Measurements from ENCODE around the gene INPP5A.

Gene INPP5A

DNA sequence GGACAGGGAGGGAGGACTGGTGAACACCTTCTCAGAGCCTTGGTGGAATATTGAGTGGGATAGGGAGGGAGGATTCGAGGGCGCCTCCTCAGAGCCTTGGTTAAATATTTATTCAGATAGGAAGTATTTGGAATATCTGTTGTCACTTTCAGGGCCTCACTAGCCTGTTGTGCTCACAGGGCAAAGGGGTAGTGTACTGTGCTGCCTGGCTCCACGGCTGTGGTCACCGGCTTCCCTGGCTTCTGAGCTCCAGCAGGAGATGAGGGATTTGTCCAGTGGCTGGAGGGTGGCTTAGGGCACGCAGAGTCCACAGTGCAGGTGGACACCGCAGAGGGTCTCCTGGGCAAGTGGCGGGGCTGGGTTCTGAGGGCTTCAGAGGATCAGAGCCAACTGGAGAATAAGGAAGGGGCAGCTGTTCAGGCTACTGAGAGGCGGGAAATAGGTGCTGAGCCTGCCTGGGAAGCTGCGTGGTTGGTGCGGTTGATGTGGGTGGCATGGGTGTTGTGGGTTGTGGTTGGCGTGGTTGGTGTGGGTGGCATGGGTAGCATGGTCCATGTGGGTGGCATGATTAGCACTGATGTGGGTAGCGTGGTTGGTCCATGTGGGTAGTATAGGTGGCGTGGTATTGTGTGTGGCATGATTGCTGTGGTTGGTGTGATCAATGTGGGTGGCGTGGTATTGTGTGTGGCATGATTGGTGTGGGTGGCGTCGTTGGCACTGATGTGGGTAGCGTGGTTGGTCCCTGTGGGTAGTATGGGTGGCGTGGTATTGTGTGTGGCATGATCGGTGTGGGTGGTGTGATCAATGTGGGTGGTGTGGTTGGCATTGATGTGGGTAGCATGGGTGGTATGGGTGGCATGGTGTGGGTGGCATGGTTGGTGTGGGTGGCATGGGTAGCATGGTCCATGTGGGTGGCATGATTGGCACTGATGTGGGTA, 16.7 kb downstream of the INPP5A start:
- intact Hi-C loops (cut with DNase I), result no loop called here
- peak in 7 of 42 donors; percentile 3 to 34 (median 12) for DNase-seq

DNA sequence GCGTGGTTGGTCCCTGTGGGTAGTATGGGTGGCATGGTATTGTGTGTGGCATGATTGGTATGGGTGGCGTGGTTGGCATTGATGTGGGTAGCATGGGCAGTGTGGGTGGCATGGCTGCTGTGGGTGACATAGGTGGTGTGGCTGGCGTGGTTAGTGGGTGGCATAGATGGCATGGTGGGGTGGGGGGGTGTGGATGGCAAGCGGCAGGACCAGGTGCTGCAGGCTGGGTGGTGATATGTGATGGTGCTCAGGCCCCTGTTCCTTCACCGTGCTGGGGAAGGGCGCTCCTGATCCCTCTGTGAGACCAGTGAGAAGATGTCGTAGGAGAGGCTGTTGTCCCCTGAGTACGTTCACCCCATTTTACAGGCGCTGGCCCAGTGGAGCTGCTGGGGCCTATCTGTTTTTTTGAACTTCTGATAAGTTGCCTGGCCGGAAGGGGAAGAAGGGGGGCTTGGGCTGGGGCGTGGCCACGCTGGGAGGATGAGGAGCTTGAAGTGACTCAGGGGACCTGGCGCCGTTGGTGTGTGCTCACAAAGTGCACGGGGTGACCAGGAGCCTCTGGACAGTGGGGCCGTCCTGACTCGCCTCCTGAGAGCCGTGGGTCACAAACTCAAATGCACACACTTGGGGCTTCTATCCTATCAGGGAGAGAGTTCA, 17.5 kb downstream of the INPP5A start:
- intact Hi-C loops (cut with DNase I), result no loop called here
- peak in 9 of 42 donors; percentile 7 to 30 (median 14) for DNase-seq

DNA sequence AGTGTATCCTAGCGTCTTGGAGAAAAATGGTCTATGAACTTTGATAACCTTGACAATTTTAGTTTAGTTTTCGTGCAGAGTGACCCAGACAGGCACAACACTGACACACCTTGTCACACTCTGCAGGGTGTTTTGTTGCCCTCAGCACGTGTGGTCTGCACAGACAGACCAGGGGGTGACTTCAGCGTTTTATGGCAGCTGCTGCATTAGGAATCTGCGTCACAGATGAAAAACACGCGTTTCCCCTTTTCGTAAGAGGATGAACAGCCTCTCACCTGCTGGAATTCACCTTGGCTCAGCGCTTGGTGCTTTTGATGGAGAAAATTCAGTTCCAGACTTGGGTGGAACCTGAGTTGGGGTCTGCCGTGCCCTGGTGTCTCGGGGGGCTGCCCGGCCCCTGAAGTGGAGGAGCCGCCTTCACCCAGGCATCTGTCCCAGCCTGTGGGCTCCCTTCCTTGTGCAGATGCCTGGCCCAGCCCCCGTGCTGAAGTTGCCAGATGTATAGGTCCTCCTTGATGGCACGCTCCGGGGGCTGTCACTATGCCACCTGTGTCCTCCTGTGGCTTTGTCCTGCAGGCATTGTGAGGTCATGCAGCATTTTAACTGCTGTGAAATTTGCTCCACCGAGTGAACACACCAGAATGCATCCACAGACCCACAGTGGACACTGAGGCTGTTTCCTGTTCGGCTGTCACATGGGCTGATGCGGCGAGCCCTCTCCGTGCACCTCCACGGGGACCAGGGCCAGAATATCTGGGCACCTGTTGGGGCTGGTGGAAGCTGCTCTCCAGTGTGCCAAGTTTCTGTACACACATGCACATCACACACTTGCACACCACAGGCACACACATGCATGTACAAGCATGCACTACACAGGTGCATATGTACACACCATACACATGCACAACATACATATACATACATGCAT, 18.3 kb downstream of the INPP5A start:
- intact Hi-C loops (cut with DNase I), result no loop called here
- peak in 6 of 42 donors; percentile 9 to 31 (median 21) for DNase-seq

DNA sequence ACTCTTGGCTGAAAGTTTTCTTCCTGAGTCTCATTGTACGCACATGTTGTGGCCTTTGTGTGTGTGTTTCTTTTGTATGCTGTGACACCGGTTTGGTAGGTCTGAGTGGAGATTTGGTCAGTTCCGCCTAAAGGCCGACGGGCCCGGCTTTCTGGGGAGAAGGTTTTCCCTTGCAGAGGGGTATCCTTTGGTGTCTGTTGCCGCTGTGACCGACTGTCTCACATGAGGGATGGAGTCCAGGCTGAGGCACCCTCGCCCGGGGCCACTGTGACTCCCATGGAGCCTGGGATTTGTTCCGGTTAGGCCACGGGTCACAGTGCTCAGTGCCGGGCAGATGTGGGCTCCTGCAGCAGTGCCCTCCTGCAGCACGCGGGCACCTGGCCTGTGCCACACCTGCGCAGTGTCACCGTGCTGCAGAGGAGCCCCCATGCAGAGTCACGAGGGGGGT, 19.4 kb downstream of the INPP5A start:
- DNase-seq, result peak in 4 of 42 donors; percentile 4 to 33 (median 22)
- intact Hi-C loops (cut with DNase I), result no loop called here

DNA sequence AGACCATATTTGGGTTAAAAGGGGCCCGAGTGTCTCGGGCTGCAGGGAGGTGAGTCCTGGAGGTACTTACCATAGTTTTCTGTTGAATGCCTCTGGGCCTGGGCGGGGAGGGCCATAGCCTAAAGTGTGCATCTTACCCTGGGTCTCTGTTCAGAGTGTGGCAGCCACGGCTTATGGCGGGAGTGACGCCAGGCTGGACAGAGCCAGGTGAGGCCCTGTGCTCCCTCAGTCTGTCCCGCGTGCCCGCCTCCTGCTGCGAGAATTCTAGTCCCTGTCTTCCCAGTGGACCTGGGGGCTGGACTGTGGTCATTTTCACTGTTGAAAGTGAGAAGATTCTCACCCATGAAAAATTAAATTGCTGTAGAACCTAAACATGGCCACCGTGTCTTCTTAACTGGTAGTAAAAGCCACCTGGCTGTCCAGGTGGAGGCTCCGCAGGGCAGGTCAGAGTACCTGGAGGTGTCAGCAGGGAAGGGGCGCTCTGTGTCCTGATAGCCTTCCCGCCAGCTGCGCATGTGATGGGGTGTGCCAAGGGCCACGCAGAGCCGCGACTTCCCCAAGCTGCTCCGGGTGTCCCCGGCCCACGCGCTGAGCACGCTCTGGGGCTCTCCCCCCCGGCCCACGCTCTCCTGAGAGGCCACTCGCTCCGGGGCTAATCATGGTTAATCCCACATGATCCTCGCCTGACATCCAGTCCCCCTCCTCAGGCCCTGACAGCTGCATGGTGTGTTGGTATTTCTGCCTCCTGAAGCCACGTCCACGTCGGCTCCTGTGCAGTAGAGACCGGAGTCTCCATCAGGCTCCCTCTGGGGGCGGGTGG, 20.3 kb downstream of the INPP5A start:
- intact Hi-C loops (cut with DNase I), result no loop called here

DNA sequence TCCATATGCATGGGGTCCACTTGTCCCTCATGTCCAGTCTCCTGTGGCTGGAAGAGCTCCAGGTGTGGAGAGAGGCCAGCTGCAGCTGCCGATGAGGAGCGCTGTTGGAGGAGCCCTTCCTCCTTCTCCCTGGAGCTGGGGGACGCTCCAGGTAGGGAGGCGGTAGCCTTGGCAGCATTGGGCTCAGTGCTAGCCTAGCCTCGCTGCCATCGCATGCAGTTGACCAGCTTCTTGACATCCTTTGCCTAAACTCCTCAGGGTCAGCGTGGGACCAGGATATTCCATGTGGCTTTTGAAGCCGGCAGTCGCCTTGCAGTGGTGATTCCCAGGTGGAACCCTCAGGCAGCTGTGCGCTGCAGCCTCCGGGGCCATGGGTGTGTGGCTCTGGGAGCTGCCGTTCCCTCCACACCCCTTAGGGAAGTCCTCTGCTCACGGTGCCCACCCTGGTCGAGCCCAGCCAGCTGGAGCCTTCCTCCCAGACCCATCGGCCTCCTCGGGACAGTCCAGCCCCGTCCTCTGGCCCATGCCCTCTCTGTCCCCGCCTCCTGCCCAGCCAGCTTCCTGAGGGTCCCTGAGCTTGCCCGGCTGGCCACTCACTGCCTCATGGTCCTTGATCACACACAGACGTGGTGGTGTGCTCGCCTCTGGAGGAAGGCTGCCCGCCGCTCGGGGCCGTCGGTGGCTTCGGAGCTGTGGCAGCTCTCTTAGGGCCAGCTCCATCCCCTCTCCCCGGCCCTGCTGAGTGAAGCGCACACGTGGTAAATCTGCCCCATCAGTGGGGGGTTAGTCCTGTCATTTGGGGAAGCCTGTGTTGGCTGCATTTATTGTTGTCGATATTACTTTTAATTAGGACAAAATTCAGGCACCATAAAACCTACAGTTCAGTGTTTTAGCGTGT, 21.2 kb downstream of the INPP5A start:
- DNase-seq, result peak in 4 of 42 donors; percentile 4 to 29 (median 12)
- intact Hi-C loops (cut with DNase I), result no loop called here

More for the DNA sequence above, 20.3 kb downstream of the INPP5A start:
- DNase-seq, result peak in 4 of 42 donors; percentile 2 to 31 (median 14)

DNA sequence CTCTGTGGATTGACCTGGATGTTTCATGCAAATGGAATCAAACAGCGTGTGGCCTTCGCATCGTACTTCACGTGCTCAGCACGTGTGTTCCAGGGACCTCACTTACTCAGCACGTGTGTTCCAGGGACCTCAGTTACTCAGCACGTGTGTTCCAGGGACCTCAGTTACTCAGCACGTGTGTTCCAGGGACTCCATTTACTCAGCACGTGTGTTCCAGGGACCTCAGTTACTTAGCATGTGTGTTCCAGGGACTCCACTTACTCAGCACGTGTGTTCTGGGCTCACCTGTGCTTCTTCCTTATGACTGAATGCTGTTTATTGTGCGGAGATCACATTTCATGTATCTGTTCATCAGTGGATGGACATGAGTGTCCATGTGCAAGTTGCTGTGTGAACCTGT, 22.0 kb downstream of the INPP5A start:
- intact Hi-C loops (cut with DNase I), result no loop called here
- peak in 1 of 42 donors; percentile 3 for DNase-seq

DNA sequence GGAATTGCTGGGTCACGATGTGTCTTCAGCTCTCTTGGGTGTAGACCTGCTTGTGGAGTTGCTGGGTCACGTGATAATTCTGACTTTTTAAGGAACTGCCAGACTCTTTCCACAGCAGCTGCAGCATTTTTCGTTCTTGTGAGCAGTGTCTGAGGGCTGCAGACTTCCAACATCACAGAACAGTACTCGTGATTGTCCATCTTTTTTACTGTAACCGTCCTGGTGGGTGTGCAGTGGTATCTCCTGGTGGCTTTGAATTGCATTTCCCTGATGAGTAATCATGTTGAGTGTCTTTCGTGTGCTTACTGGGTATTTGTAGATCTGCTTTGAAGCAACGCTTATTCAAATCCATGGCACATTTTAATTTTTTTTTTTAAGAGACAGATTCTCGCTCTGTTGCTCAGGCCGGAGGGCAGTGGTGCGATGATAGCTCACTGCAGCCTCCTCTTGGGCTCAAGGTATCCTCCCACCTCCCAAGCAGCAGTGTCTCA, 22.7 kb downstream of the INPP5A start:
- intact Hi-C loops (cut with DNase I), result no loop called here
- DNase-seq, result peak in 3 of 42 donors; percentile 20 to 31 (median 30)

DNA sequence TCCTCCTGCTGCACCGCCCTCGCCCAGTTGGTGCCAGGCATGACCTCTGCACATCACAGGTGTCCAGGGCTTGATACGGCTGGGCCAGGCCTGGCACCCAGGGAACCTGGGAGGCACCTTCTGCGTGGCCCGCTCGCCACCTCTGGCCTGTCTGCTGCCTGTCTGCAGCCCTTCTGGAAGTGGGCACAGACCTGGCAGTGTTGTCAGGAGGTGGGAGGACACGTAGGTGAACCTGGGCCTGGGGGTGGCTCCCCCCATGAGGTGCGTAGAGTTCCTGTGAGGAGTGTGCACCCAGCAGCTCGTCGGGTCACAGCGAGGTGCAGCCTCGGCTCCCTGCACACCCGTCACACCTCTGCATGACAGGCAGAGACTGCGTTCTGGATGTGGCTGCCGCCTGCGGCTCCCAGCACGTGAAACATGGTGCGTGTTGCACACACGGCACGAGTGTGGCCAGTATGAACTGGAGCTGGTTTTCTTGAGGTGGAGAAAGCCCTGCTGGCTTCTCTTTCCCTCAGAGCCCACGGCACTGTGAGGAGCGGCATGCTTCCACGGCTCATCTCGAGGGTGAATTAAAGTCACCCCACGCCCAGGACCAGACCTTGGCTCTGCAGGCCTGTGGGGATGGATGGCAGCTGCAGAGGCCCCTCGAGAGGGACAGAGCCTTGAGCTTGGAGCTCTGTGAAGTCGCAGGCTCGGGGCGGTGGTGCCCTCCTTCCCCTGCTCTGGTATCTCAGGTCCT, 24.8 kb downstream of the INPP5A start:
- intact Hi-C loops (cut with DNase I), result no loop called here
- peak in 19 of 42 donors; percentile 50 to 85 (median 68) for DNase-seq

DNA sequence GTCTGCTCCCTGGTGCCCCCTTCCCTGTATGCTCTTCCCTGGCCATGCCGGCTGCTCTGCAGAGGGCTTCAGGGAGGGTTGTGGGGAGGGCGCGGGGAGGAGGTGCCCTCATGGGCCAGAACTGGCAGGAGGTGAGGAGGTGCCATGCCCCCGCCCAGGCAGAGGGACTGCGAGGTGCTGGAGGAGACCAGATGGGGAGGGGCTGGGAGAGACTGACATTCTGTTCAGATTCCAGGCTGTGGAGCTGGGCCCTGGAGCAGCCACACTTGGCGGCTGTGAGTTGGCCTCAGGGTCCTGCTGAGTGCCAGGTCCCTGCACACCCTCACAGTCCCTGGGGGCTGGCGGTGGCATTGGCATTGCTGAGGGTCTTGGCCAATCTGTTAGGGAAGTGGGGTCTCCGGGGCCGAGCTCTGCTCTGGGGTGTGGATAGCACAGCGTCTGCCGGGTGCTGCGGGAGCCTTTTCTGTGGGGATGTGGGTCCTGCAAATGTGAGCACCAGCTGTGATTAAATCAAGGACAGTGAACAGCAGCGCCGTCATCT, 25.4 kb downstream of the INPP5A start:
- intact Hi-C loops (cut with DNase I), result no loop called here
- DNase-seq, result peak in 3 of 42 donors; percentile 7 to 30 (median 15)

DNA sequence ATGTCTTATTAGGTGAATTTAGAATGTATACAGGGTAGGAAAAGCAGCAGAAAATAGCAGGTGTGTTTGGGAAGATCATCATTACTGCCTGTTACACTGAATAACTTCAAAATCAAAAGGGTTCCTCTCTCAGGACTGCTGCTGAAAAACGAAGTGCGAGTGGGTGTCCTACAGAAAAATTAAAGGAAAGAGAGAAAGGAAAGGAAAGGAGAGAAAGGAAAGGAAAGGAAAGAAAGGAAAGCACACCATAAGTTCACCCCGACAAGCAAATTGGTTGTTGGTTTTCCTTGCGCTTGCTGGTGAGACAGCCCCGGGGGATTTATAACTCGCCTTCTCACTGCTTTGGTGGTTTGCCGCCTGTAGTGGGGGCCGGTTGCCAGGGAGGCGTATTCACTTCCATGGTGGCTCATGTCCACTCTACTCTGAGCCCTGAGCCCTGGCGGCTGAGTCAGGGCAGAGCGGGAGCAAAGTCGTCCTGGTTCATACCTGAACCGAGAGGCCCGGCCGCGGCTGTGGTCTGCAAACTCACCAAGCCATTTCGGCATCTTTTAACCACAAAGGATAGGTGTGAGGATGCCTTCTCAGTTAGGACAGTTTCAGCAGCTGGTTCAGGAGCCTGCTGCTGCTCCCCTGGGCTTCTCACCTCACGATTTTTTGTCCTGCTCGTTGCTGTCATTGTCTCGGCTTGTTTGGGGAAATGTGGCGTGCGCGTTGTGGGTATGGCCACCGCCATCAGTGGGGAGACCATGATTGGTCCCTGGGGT, 26.1 kb downstream of the INPP5A start:
- intact Hi-C loops (cut with DNase I), result no loop called here
- peak in 2 of 42 donors; percentile 5 to 18 for DNase-seq

DNA sequence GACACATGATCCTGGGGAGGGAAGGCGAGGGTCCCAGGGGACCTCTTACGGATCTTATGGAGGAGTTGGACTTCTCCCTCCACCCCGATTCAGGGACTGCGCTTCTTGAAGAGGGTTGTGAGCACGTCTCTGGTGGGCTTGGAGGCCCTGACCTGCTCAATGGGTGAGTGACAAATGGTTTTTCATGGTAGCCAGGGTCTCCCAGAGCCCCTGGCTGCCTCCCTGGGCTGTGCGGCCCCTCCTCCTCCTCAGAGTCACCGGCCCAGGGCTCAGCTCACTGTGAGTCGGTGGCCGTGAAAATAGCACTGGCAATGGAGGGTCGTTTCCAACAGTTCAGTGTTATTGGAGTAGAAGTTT, 26.6 kb downstream of the INPP5A start:
- intact Hi-C loops (cut with DNase I), result no loop called here
- peak in 1 of 42 donors; percentile 3 for DNase-seq

DNA sequence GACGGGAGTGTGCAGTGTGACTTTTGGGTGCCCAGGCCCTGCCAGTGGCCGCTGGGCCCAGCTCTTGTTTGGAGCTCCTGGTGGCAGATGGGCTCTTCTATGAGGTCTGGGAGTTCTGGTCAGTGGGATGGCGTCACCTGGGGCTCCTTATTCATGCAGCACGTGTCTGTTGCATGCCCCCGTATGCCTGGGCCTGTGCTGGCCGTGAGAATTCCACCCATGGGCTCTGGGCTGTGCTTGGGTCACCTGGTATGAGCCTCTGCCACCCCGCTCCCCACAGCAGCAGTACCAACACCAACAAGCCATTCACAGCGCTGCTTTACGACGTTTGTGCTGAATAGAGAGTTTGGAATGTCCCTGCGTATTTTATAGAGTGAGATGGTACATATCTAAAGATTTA, 27.1 kb downstream of the INPP5A start:
- peak in 4 of 42 donors; percentile 3 to 27 (median 10) for DNase-seq
- intact Hi-C loops (cut with DNase I), result no loop called here

DNA sequence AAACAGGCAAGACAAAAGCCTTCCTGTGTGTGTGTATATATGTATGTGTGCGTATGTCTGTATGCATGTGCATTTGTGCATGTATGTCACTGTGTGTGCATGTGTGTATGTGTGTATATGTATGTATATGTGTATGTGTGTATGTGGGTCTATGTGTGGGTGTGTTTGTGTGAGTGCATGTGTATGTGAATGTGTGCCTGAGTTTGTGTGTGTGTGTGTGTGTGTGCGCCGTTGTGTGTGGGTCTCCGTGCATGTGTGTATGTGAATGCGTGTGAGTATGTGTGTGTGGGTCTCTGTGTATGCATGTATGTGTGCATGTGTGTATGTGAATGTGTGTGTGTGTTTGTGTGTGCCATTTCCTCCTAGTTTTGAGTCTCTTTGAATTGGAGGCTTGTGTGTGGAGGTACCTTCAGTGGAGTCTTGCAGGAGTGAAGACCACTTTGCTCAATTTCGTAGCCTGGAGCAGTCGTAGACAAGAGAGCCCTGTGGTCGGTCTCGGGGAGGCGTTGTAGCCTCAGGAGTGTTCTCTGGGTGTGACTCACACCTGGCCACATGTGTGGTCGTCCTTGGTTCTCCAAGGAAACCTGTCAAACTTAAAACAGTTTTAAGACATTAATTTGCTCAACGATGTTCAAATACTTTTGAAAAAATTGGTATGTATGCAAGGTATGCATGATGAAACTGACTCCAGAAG, 28.1 kb downstream of the INPP5A start:
- intact Hi-C loops (cut with DNase I), result no loop called here
- no peak for DNase-seq

DNA sequence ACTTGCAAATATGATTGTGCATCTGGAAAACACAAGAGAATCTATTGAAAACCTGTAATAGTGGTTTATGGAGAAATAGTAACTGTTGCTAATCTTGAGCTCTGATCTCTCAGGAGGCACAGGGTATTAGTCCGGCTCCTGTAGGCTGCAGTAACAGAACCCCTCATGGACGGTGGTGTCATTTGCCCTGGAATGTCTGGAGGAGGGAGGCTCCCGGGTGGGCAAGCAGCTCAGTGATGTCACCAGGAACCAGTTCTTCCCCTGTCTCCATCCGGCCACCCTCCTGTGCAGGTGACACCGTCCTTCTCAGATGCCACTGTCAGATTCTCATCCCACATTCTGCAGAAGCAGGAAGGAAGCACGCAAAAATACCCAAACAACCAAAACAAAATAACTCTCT, 29.3 kb downstream of the INPP5A start:
- peak in 1 of 42 donors; percentile 3 for DNase-seq
- intact Hi-C loops (cut with DNase I), result no loop called here

Measured in head of caudate nucleus (tissue), 42 donors.